ENCODE data around the gene EIF2S3.

DNA sequence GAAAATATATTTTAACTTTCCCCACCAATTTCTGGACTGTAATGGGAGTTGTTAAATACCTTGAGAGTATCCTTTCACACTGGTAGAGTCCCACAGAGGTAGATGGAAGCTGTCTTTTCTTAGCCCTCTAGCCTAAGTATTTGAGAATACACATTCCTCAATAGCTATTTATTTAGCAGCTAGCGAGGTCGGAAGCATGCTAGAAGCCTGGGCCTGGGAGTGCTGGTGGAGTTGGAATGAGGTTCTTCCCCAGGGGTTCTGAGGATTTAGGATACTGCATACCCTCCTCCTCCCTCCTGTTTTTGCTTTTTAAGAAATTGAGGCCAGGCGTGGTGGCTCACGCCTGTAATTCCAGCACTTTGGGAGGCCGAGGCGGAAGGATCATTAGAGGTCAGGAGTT lies 26.8 kb upstream of the EIF2S3 start:
- TF ChIP-seq, protein P1, sequence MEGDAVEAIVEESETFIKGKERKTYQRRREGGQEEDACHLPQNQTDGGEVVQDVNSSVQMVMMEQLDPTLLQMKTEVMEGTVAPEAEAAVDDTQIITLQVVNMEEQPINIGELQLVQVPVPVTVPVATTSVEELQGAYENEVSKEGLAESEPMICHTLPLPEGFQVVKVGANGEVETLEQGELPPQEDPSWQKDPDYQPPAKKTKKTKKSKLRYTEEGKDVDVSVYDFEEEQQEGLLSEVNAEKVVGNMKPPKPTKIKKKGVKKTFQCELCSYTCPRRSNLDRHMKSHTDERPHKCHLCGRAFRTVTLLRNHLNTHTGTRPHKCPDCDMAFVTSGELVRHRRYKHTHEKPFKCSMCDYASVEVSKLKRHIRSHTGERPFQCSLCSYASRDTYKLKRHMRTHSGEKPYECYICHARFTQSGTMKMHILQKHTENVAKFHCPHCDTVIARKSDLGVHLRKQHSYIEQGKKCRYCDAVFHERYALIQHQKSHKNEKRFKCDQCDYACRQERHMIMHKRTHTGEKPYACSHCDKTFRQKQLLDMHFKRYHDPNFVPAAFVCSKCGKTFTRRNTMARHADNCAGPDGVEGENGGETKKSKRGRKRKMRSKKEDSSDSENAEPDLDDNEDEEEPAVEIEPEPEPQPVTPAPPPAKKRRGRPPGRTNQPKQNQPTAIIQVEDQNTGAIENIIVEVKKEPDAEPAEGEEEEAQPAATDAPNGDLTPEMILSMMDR (IDR thresholded peaks at IDR 0.05) = no peak
- TF ChIP-seq POLR2AphosphoS5 (IDR thresholded peaks at IDR 0.05) (no peak), POLR2A (IDR thresholded peaks at IDR 0.05) (no peak)
